ENCODE results near the gene C9orf50.

The C9orf50 gene

DNA sequence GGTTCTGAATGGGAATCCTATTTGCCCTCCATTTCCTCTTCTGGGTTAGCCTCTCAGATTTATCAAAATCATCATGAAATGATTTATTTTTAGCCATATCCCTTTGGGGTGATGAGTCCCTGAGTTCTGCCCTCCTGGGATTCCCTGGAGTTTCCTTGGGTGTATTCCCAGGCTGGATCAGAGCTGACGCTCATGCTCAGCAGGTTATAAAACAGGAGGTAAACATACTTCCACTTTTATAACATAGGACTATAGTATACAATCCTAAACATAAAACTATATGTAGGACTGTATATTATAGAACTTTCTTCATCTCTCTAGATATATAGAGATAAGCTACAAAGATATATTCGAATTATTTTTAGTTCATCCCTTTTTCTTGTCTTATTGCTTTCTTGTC, 40.1 kb upstream of the C9orf50 start:
- no peaks in the 10 kb centered on the region for H3K36me3 ChIP-seq (ENCODE audit: control insufficient read depth in 1 of 2, insufficient read depth in 2 of 2, low read length in 2 of 2)
- H3K27me3 ChIP-seq (ENCODE audit: low read depth, low read length) = no peaks in the 10 kb centered on the region
- peaks cover 0 to 3% of the 10 kb centered on the region in 2 donors for H3K4me1 ChIP-seq (ENCODE audit: control insufficient read depth in 1 of 2, insufficient read depth in 2 of 2, low read length in 2 of 2)
- no peaks in the 10 kb centered on the region for H3K9me3 ChIP-seq (ENCODE audit: control insufficient read depth in 1 of 2, low read length in 2 of 2)
- H3K27ac ChIP-seq (ENCODE audit: low read length) = no peak overlapping the region
- H3K4me3 ChIP-seq (ENCODE audit: low read depth in 1 of 2, low read length in 2 of 2) = no peak overlapping the region

DNA sequence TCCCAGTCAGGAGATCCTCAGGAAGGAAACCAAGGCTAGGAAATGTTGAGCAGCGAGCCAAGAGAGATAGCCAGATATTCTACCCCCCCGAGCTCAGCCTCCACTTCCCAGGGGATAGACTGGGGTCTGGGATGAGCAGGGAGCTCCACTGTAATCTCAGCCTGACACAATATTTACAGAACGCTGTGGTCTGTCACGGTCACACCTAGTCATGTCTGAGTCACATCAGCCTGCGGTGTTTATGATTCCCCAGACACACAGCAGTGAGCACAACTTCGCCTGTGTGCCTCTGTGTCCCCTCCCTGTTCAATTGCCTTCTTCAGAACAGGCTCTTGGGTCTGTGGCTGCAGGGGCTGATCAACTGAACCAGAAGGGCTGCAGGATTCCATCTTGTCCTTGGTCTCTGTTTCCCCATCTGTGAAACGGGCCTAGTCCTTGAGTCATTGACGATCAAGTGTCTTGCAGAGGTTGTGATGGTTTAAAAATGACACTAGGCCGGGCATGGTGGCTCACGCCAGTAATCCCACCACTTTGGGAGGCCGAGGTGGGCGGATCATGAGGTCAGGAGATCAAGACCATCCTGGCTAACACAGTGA, 36.0 kb upstream of the C9orf50 start:
- H3K27ac ChIP-seq (ENCODE audit: low read length) = no peak overlapping the region
- no peaks in the 10 kb centered on the region for H3K9me3 ChIP-seq (ENCODE audit: control insufficient read depth in 1 of 2, low read length in 2 of 2)
- H3K4me1 ChIP-seq (ENCODE audit: control insufficient read depth in 1 of 2, insufficient read depth in 2 of 2, low read length in 2 of 2) = no peaks in the 10 kb centered on the region
- no peaks in the 10 kb centered on the region for H3K36me3 ChIP-seq (ENCODE audit: control insufficient read depth in 1 of 2, insufficient read depth in 2 of 2, low read length in 2 of 2)
- H3K4me3 ChIP-seq (ENCODE audit: low read depth in 1 of 2, low read length in 2 of 2) = no peak overlapping the region
- no peaks in the 10 kb centered on the region for H3K27me3 ChIP-seq (ENCODE audit: low read depth, low read length)

DNA sequence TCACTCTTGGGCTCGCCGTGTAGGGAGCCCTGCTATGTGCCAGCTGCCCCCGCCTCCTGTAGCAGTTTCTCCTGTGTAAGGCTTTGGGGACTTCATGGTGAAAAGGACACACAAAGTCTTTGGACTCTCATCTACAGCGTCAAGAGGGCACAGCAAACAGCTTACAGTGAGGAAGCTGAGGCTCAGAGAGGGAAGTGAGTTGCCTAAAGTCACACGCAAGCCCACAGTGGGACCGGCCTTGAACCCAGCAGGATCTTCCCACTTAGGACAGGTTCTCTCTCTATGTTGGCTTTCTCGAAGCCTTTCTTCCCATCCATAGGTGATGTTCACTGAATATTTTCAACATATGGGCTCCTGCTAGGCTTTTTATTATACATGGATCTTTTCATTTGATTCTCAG, 34.8 kb upstream of the C9orf50 start:
- Histone ChIP-seq H3K4me1 (ENCODE audit: control insufficient read depth in 1 of 2, insufficient read depth in 2 of 2, low read length in 2 of 2) (no peaks in the 10 kb centered on the region), H3K27me3 (ENCODE audit: low read depth, low read length) (no peaks in the 10 kb centered on the region), H3K9me3 (ENCODE audit: control insufficient read depth in 1 of 2, low read length in 2 of 2) (no peaks in the 10 kb centered on the region), H3K4me3 (ENCODE audit: low read depth in 1 of 2, low read length in 2 of 2) (no peak overlapping the region), H3K36me3 (ENCODE audit: control insufficient read depth in 1 of 2, insufficient read depth in 2 of 2, low read length in 2 of 2) (no peaks in the 10 kb centered on the region), H3K27ac (ENCODE audit: low read length) (no peak overlapping the region)

DNA sequence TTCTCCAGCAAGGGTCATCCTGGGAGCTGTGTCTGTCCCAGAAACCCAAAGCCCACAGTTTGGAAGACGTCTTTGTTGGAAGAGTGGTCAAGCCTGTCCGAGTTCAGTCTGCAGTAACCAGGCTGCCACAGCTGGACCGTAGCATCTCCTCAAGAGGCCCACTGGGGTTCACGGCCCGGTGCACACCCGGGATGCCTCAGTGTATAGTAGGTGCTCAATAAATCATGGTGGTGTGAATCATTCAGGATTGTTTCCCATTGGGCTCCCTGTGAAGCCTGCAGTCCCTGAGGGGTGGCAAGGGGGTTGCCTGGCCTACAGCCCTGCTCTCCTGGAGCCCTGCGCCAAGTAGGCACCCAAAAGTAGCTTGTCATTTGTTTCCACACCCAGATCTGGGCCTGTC, 34.3 kb upstream of the C9orf50 start:
- Histone ChIP-seq H3K4me3 (ENCODE audit: low read depth in 1 of 2, low read length in 2 of 2) (no peak overlapping the region), H3K27ac (ENCODE audit: low read length) (no peak overlapping the region), H3K36me3 (ENCODE audit: control insufficient read depth in 1 of 2, insufficient read depth in 2 of 2, low read length in 2 of 2) (no peaks in the 10 kb centered on the region), H3K4me1 (ENCODE audit: control insufficient read depth in 1 of 2, insufficient read depth in 2 of 2, low read length in 2 of 2) (no peaks in the 10 kb centered on the region), H3K27me3 (ENCODE audit: low read depth, low read length) (no peaks in the 10 kb centered on the region), H3K9me3 (ENCODE audit: control insufficient read depth in 1 of 2, low read length in 2 of 2) (no peaks in the 10 kb centered on the region)

DNA sequence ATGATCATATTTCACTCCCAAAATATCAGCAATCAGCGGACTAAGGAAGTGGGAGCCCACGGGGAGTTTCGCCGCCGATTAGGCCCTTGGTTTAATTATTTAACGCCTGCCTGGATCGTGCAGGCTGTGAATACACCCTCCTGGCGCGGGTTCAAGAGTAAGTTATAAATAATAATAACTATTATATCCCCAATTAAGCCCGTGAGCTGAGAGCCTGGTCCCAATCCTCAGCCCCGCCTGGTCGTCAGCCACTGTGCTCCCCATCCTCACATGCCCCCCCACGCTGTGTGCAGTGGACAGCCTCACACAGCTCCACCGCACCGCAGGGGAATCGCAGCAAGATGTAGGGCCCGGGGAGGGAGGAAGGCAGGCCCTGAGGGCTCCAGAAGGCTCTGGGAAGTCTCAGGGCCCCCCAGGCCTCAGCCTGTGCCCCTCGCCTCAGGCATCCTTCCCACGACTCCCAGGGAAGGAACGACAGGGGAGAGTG, 33.7 kb upstream of the C9orf50 start:
- H3K36me3 ChIP-seq (ENCODE audit: control insufficient read depth in 1 of 2, insufficient read depth in 2 of 2, low read length in 2 of 2) = no peaks in the 10 kb centered on the region
- no peak overlapping the region for H3K4me3 ChIP-seq (ENCODE audit: low read depth in 1 of 2, low read length in 2 of 2)
- H3K9me3 ChIP-seq (ENCODE audit: control insufficient read depth in 1 of 2, low read length in 2 of 2) = no peaks in the 10 kb centered on the region
- H3K27me3 ChIP-seq (ENCODE audit: low read depth, low read length) = no peaks in the 10 kb centered on the region
- no peak overlapping the region for H3K27ac ChIP-seq (ENCODE audit: low read length)
- no peaks in the 10 kb centered on the region for H3K4me1 ChIP-seq (ENCODE audit: control insufficient read depth in 1 of 2, insufficient read depth in 2 of 2, low read length in 2 of 2)

DNA sequence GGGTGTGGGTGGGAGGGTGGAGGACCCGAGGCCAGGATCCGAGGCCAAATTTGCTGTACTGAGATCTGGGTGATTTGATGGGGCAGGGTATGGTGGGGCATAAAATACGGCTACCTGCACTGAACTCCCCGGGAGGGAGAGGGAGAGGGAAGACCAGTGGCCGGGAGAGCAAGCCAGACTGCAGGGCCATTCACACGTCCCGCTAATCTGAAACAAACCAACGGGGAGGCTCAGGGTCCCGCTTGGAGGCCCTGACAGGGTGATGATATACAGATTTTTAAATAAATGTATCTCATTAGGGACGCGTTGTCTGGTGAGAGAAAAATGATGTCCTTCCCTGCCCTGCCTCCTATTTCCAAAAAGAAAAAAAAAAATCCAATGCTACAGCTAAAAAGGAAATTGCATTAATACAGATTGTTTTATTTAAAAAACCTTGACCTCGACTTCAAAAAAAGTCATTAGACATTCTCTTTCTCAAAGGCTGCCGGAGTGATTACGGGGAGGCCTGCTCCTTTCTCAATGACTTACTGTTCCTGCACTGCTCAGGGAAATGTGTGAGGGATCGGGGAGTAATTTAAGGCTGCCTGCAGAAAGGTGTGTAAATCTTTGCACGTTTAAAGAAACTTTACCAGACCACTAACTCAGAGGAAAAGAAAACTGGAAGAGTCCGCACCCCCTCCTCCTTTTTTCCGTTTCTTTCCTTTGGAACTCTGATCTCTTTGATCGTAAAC, 33.1 kb upstream of the C9orf50 start:
- Histone ChIP-seq H3K27me3 (ENCODE audit: low read depth, low read length) (no peaks in the 10 kb centered on the region), H3K4me3 (ENCODE audit: low read depth in 1 of 2, low read length in 2 of 2) (no peak overlapping the region), H3K9me3 (ENCODE audit: control insufficient read depth in 1 of 2, low read length in 2 of 2) (no peaks in the 10 kb centered on the region), H3K27ac (ENCODE audit: low read length) (no peak overlapping the region), H3K4me1 (ENCODE audit: control insufficient read depth in 1 of 2, insufficient read depth in 2 of 2, low read length in 2 of 2) (no peaks in the 10 kb centered on the region), H3K36me3 (ENCODE audit: control insufficient read depth in 1 of 2, insufficient read depth in 2 of 2, low read length in 2 of 2) (no peaks in the 10 kb centered on the region)

DNA sequence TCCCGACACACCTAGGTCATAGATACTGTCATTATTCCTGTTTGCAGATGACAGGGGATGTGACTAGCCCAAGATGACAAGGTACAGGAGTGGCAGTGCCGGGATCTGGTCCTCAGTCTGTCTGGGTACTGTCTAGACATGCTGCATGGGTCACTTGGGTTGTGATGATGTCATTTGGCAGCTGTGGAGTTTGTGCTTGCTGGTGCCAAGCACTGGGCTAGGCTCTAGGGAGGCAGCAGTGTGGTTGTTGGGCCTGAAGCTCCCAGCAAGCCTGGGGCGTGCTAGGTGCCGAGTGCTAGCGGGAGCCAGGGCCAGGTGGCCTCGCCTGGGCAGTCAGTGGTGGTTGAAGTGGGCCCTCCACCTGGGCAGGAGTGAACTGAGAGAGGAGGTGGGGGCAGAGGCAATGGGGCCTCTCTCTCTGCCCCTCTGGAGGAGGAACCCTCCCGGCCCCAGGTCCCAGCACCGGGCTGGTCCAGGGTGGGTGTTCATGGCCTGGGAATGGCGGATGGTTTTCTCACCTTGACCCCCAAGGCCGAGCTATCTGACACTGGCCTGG, 29.9 kb upstream of the C9orf50 start:
- Histone ChIP-seq H3K36me3 (ENCODE audit: control insufficient read depth in 1 of 2, insufficient read depth in 2 of 2, low read length in 2 of 2) (no peaks in the 10 kb centered on the region), H3K27ac (ENCODE audit: low read length) (no peak overlapping the region), H3K27me3 (ENCODE audit: low read depth, low read length) (no peaks in the 10 kb centered on the region), H3K4me3 (ENCODE audit: low read depth in 1 of 2, low read length in 2 of 2) (no peak overlapping the region), H3K9me3 (ENCODE audit: control insufficient read depth in 1 of 2, low read length in 2 of 2) (no peaks in the 10 kb centered on the region), H3K4me1 (ENCODE audit: control insufficient read depth in 1 of 2, insufficient read depth in 2 of 2, low read length in 2 of 2) (no peaks in the 10 kb centered on the region)

DNA sequence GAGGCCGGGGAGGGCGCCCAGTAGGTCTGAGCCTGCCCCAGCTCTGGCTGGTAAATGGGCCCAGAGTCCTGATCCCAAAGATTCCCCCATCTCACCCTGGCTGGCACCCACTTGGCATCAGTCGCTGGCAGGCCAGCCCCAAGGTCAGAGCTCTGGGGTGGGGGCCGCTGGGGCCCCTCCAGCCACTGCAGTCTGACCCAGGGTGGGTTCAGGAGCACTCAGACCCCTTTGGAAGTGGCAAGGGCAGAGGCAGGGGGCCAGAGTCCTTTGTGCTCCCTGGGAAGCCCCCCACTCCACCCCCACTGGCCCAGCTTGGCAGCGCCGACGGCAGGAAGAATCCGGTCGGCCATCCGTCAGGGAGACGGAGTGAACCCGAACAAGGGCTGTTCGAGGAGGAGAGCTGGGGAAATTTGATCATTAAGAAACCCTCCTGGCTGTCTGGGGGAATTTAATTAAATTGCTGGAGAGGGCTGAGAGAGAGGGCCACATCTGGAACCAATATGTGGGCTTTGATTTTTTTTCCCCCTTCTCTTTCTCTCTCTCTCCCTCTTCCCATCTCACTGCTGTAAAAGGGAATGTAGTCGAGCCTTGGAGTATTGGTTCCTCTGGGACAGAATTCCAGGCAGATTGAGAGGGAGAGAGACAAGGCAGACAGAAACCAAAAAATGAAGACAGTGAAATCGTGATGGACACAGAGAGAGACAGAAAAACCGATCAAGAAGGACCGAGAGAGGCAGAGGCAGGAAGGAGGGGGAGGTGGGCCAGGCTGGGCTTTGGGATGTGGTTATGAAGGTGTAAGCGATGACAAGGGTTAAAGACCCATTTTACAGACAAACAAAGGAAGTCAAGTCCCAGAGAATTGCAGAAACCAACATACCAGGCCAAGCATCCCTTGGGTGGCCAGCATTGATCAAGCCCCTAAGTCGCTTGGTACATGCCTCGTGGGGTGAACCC, 29.1 kb upstream of the C9orf50 start:
- Histone ChIP-seq H3K27ac (ENCODE audit: low read length) (no peak overlapping the region), H3K4me3 (ENCODE audit: low read depth in 1 of 2, low read length in 2 of 2) (no peak overlapping the region), H3K27me3 (ENCODE audit: low read depth, low read length) (no peaks in the 10 kb centered on the region), H3K9me3 (ENCODE audit: control insufficient read depth in 1 of 2, low read length in 2 of 2) (no peaks in the 10 kb centered on the region), H3K36me3 (ENCODE audit: control insufficient read depth in 1 of 2, insufficient read depth in 2 of 2, low read length in 2 of 2) (no peaks in the 10 kb centered on the region), H3K4me1 (ENCODE audit: control insufficient read depth in 1 of 2, insufficient read depth in 2 of 2, low read length in 2 of 2) (no peaks in the 10 kb centered on the region)

DNA sequence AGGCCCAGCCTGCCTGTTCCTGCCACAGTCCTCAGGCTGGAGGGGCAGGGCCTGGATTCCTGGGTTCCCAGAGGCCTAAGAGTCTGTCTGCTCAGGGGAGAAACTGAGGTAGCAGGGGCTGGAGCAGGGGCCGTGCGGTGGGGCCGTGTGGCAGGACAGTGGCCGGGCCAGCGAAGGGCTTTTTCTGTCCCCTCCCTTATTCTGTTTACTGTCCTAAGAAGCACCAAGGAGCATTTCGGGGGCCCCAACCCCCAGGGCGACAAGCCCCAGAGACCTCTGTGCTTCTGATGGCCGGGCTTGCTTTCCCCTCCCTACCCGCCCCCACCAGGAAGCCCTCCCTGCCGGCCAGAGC, 27.8 kb upstream of the C9orf50 start:
- no peak overlapping the region for H3K27ac ChIP-seq (ENCODE audit: low read length)
- no peak overlapping the region for H3K4me3 ChIP-seq (ENCODE audit: low read depth in 1 of 2, low read length in 2 of 2)
- no peaks in the 10 kb centered on the region for H3K27me3 ChIP-seq (ENCODE audit: low read depth, low read length)
- no peaks in the 10 kb centered on the region for H3K9me3 ChIP-seq (ENCODE audit: control insufficient read depth in 1 of 2, low read length in 2 of 2)
- H3K4me1 ChIP-seq (ENCODE audit: control insufficient read depth in 1 of 2, insufficient read depth in 2 of 2, low read length in 2 of 2) = no peaks in the 10 kb centered on the region
- H3K36me3 ChIP-seq (ENCODE audit: control insufficient read depth in 1 of 2, insufficient read depth in 2 of 2, low read length in 2 of 2) = no peaks in the 10 kb centered on the region

DNA sequence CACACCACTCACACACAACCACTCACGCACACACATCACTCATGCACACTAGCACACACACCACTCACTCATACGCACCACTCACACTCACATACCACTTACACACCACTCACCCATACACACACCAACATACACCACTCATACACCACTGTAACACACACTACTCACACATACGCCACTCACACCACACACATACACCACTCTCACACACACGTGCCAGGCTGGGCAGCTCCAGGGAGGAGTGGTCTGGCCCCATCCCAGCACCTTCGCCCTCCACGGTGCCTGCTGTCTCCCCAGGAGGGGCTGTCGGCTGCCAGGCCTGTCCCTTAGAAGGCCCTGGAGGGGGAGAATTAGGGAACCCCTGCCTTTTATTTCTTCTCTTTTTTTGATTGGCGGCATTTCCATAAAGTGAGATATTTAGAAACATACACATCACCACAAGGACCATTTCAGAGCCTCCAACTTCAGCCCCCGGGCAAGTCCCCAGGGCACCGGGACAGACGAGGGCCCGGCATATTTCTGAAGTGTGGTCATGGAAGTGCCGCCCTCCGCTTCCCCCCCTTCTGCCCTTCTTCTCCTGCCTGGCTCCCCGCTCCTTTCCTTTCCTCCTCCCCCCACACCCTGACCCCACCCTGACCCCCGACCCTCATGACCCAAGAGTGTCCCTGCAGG, 27.3 kb upstream of the C9orf50 start:
- Histone ChIP-seq H3K27me3 (ENCODE audit: low read depth, low read length) (no peaks in the 10 kb centered on the region), H3K4me3 (ENCODE audit: low read depth in 1 of 2, low read length in 2 of 2) (no peak overlapping the region), H3K27ac (ENCODE audit: low read length) (no peak overlapping the region), H3K36me3 (ENCODE audit: control insufficient read depth in 1 of 2, insufficient read depth in 2 of 2, low read length in 2 of 2) (no peaks in the 10 kb centered on the region), H3K4me1 (ENCODE audit: control insufficient read depth in 1 of 2, insufficient read depth in 2 of 2, low read length in 2 of 2) (no peaks in the 10 kb centered on the region), H3K9me3 (ENCODE audit: control insufficient read depth in 1 of 2, low read length in 2 of 2) (no peaks in the 10 kb centered on the region)

DNA sequence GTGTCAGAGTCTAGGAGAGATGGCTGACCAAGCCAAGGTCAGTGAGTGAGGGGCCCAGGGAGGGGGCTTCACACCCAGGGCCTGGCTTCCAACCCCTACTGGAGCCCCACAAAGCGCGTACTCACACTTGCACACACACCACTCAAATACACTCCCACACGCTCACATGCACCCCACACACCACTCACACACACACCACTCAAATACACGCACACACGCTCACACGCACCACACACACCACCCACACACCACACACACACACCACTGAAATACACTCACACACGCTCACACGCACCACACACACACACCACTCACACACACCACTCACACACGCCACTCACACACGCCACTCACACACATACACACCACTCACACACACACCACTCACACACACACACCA, 26.7 kb upstream of the C9orf50 start:
- H3K27ac ChIP-seq (ENCODE audit: low read length) = no peak overlapping the region
- no peaks in the 10 kb centered on the region for H3K4me1 ChIP-seq (ENCODE audit: control insufficient read depth in 1 of 2, insufficient read depth in 2 of 2, low read length in 2 of 2)
- H3K27me3 ChIP-seq (ENCODE audit: low read depth, low read length) = no peaks in the 10 kb centered on the region
- H3K9me3 ChIP-seq (ENCODE audit: control insufficient read depth in 1 of 2, low read length in 2 of 2) = no peaks in the 10 kb centered on the region
- no peaks in the 10 kb centered on the region for H3K36me3 ChIP-seq (ENCODE audit: control insufficient read depth in 1 of 2, insufficient read depth in 2 of 2, low read length in 2 of 2)
- H3K4me3 ChIP-seq (ENCODE audit: low read depth in 1 of 2, low read length in 2 of 2) = no peak overlapping the region
